IMR-90 (cell line): ENCODE data around the gene MATK. TPM values are rescaled to one million over a fixed set of nuclear protein-coding genes. Genes with fewer than 3 reads are reported as not detected.
A peak's percentile ranks its signal among the peaks of the same experiment; 100 is the strongest.

Experiments
- ATAC-seq: fragments of 200-7000 bp; cut with Tn5 transposase; 2 replicates; pipeline ENCODE4 v1.9.1; 2020; ENCODE audit warnings: low read depth, mild to moderate bottlenecking, moderate library complexity
- BruUV-seq: library from RNA; stranded (reverse); fragments of 400-500 nt; replicated peaks from 2 replicates; lab custom pipeline; 2021; lab: Mats Ljungman, UMichigan
- CTCF ChIA-PET: fragments of 300-600 bp; formaldehyde crosslinking; extraction: SDS; loops from one replicate; lab custom pipeline; 2021; ENCODE audit warnings: antibody characterized with exemption; lab: Yijun Ruan, JAX
- POLR2A ChIA-PET: fragments of 300-600 bp; sonication (Branson Sonifier 250); formaldehyde crosslinking; loops from one replicate; lab custom pipeline; 2022; ENCODE audit warnings: antibody characterized with exemption; ENCODE audit not compliant: unreplicated experiment; lab: Charles Lee
- DNase-seq: peaks from one replicate; pipeline ENCODE4 v3.0.0; 2013
- H2AFZ ChIP-seq: replicated peaks from 2 replicates; pipeline ENCODE3; 2013; ENCODE audit warnings: low read length, mild to moderate bottlenecking; ENCODE audit not compliant: poor library complexity
- H2AK5ac ChIP-seq: 2 replicates; pipeline ENCODE4 v1.6.1; 2013; ENCODE audit warnings: low read depth, low read length, inconsistent platforms
- H2AK9ac ChIP-seq: replicated peaks from 2 replicates; pipeline ENCODE3; 2013; ENCODE audit warnings: mild to moderate bottlenecking, low read depth, low read length, moderate library complexity; ENCODE audit not compliant: poor library complexity
- H2BK120ac ChIP-seq: 2 replicates; pipeline ENCODE4 v1.6.1; 2013; ENCODE audit warnings: low read depth, low read length, inconsistent platforms
- H2BK15ac ChIP-seq: 3 replicates; pipeline ENCODE4 v1.6.1; 2013; ENCODE audit warnings: low read depth, low read length, inconsistent platforms
- H2BK20ac ChIP-seq: 2 replicates; pipeline ENCODE4 v1.6.1; 2013; ENCODE audit warnings: low read depth, mild to moderate bottlenecking, inconsistent platforms, low read length, moderate library complexity
- H2BK5ac ChIP-seq: 2 replicates; pipeline ENCODE4 v1.6.1; 2013; ENCODE audit warnings: mild to moderate bottlenecking, low read depth, low read length, inconsistent platforms; ENCODE audit not compliant: poor library complexity, severe bottlenecking
- H3K14ac ChIP-seq: replicated peaks from 2 replicates; pipeline ENCODE4 v1.6.1; 2013; ENCODE audit warnings: low read depth, low read length, inconsistent platforms
- H3K18ac ChIP-seq: 2 replicates; pipeline ENCODE4 v1.6.1; 2013; ENCODE audit warnings: low read depth, low read length, control low read depth
- H3K23ac ChIP-seq: 2 replicates; pipeline ENCODE4 v1.6.1; 2013; ENCODE audit warnings: low read depth, low read length, inconsistent platforms
- H3K27ac ChIP-seq: 2 replicates; pipeline ENCODE4 v1.5.1; 2013; ENCODE audit warnings: mild to moderate bottlenecking, control low read depth, low read length; ENCODE audit not compliant: insufficient read depth
- H3K27me3 ChIP-seq: 2 replicates; pipeline ENCODE4 v1.6.1; 2013; ENCODE audit warnings: low read length; ENCODE audit not compliant: control insufficient read depth, insufficient read depth
- H3K36me3 ChIP-seq: 2 replicates; pipeline ENCODE4 v1.6.1; 2013; ENCODE audit warnings: low read length, mixed read lengths; ENCODE audit not compliant: control insufficient read depth, insufficient read depth
- H3K4ac ChIP-seq: 2 replicates; pipeline ENCODE4 v1.6.1; 2013; ENCODE audit warnings: low read depth, low read length, inconsistent platforms
- H3K4me1 ChIP-seq: 2 replicates; pipeline ENCODE4 v1.6.1; 2013; ENCODE audit warnings: low read length, mixed read lengths; ENCODE audit not compliant: control insufficient read depth, insufficient read depth
- H3K4me2 ChIP-seq: 2 replicates; pipeline ENCODE4 v1.6.1; 2013; ENCODE audit warnings: low read depth, mild to moderate bottlenecking, control low read depth, low read length, moderate library complexity
- H3K4me3 ChIP-seq: 2 replicates; pipeline ENCODE4 v1.5.1; 2013; ENCODE audit warnings: low read depth, mild to moderate bottlenecking, control low read depth, low read length, moderate library complexity; ENCODE audit not compliant: insufficient read depth
- H3K56ac ChIP-seq: 2 replicates; pipeline ENCODE4 v1.6.1; 2013; ENCODE audit warnings: low read length, inconsistent platforms; ENCODE audit not compliant: insufficient read depth; ENCODE audit errors: extremely low read depth
- H3K79me1 ChIP-seq, 2 experiments: 2 replicates each; pipeline ENCODE4 v1.6.1; 2013; ENCODE audit warnings: low read length in 2 of 2, inconsistent platforms in 1 of 2, low read depth in 1 of 2
- H3K9ac ChIP-seq: 2 replicates; pipeline ENCODE4 v1.6.1; 2013; ENCODE audit warnings: low read depth, low read length, control low read depth
- H3K9me1 ChIP-seq: 2 replicates; pipeline ENCODE4 v1.6.1; 2013; ENCODE audit warnings: low read length, inconsistent platforms; ENCODE audit not compliant: insufficient read depth
- H3K9me3 ChIP-seq: 2 replicates; pipeline ENCODE4 v1.6.1; 2013; ENCODE audit warnings: low read length; ENCODE audit not compliant: control insufficient read depth, insufficient read depth
- H4K20me1 ChIP-seq: 2 replicates; pipeline ENCODE4 v1.6.1; 2013; ENCODE audit warnings: low read length, inconsistent platforms; ENCODE audit not compliant: insufficient read depth
- H4K5ac ChIP-seq: 2 replicates; pipeline ENCODE4 v1.6.1; 2013; ENCODE audit warnings: mild to moderate bottlenecking, low read depth, low read length, control low read depth
- H4K8ac ChIP-seq, 2 experiments: 2 replicates each; pipeline ENCODE4 v1.6.1; 2013; ENCODE audit warnings: low read depth in 2 of 2, low read length in 2 of 2, control low read depth in 1 of 2, inconsistent platforms in 1 of 2
- H4K91ac ChIP-seq: 2 replicates; pipeline ENCODE4 v1.6.1; 2013; ENCODE audit warnings: low read depth, low read length, inconsistent platforms; ENCODE audit not compliant: insufficient read depth
- BHLHE40 ChIP-seq: fragments of 150-350 bp; IDR thresholded peaks from 2 replicates; pipeline ENCODE4 v1.6.1; 2016; ENCODE audit warnings: mild to moderate bottlenecking, low read depth, low read length
- FOS ChIP-seq: fragments of 150-350 bp; IDR thresholded peaks from 2 replicates; pipeline ENCODE4 v1.6.1; 2016; ENCODE audit warnings: low read depth, low read length
- POLR2A ChIP-seq: IDR thresholded peaks from 2 replicates; pipeline ENCODE4 v1.6.1; 2012; ENCODE audit warnings: mild to moderate bottlenecking, low read depth, low read length
- USF2 ChIP-seq: fragments of 150-350 bp; IDR thresholded peaks from 2 replicates; pipeline ENCODE4 v1.6.1; 2017; ENCODE audit warnings: mild to moderate bottlenecking, antibody characterized with exemption, low read length, low read depth
- WGBS, 2 experiments: methylation state at CpG; one replicate each; pipeline versions ENCODE4 v1.1.5 to v1.1.7; 2013; ENCODE audit warnings: missing lambda C conversion rate in 2 of 2; ENCODE audit not compliant: insufficient read length in 1 of 2; ENCODE audit errors: extremely low coverage in 2 of 2; 5-methylcytosine and 5-hydroxymethylcytosine counted together
- dilution Hi-C: fragments of 300-500 bp; cut with HindIII; formaldehyde crosslinking; loops from one replicate; pipeline ENCODE4 v1.14.3; 2018; ENCODE audit warnings: low sequenced_read_pairs; ENCODE audit not compliant: unreplicated experiment
- in situ Hi-C: fragments of 300-500 bp; cut with MboI; formaldehyde crosslinking; loops from 3 replicates; pipeline ENCODE4 v1.14.3; 2019; ENCODE audit warnings: low sequenced_read_pairs, inconsistent platforms, mixed read lengths
- intact Hi-C: fragments of 100-400 bp; cut with micrococcal nuclease; formaldehyde crosslinking; loops from 2 replicates; pipeline ENCODE4 v1.10.0; 2022
- polyA plus RNA-seq, 3 experiments: library from polyadenylated mRNA; depleted of rRNA; stranded (reverse); fragments of >200 nt; gene quantifications; 2 replicates each; pipeline ENCODE4 v1.2.3, GENCODE V29; 2012; ENCODE audit warnings: low replicate concordance in 1 of 3
- total RNA-seq: library from RNA; depleted of rRNA; stranded (reverse); fragments of >200 nt; gene quantifications from 2 replicates; pipeline ENCODE4 v1.2.3, GENCODE V29; 2012

The MATK gene
- total and polyA plus RNA-seq, 2 of the 4 experiments (the other 2 are of a cell fraction) = not detected

GRCh38 chr19:3800996-3801395 lies 14.8 kb upstream of the MATK start:
- Histone ChIP-seq H3K4ac (no peak overlapping the region), H2BK20ac (no peak overlapping the region), H3K4me3 (no peak overlapping the region), H4K5ac (no peak overlapping the region), H2AFZ (peak overlapping the region; percentile 84), H4K8ac (no peak overlapping the region), H3K9me3 (peaks cover 8% of the 10 kb centered on the region), H3K18ac (no peak overlapping the region), H2BK15ac (no peak overlapping the region), H2AK9ac (no peak overlapping the region), H2AK5ac (no peak overlapping the region), H4K20me1 (no peaks in the 10 kb centered on the region), H3K9me1 (no peaks in the 10 kb centered on the region), H2BK5ac (no peak overlapping the region), H3K14ac (no peak overlapping the region), H3K36me3 (no peaks in the 10 kb centered on the region), H3K27ac (no peak overlapping the region), H3K56ac (no peak overlapping the region), H3K27me3 (peaks cover 35% of the 10 kb centered on the region), H3K79me1 (no peaks in the 10 kb centered on the region), H3K9ac (no peak overlapping the region), H4K91ac (no peak overlapping the region), H3K4me1 (no peaks in the 10 kb centered on the region), H3K23ac (no peak overlapping the region), H2BK120ac (no peak overlapping the region), H3K4me2 (no peak overlapping the region)
- POLR2A ChIA-PET = no interaction called here
- dilution Hi-C loops (no loop called here), in situ Hi-C loops (no loop called here), intact Hi-C loops (no loop called here)
- 23% methylated on average over 18 of the region's 21 CpGs; no CpG with 5 or more reads in 1 of the 2 experiments for WGBS, 2 experiments
- ATAC-seq (no peak), DNase-seq (no peak)
- TF ChIP-seq USF2 = no peak
- TF ChIP-seq FOS = no peak
- no peak for TF ChIP-seq POLR2A
- TF ChIP-seq BHLHE40 = no peak
- BruUV-seq = no TSS peak
- CTCF ChIA-PET = no interaction called here
